VCaP (cell line): ENCODE results near the gene CC2D2B.

Experiments used
- H3K27ac ChIP-seq: fragments of 450-650 bp; 2 replicates; pipeline ENCODE4 v1.5.1; 2017
- TF ChIP-seq, protein P1 (sequence below): fragments of 450-650 bp; conservative IDR thresholded peaks from 2 replicates; pipeline ENCODE4 v1.5.1; 2017; ENCODE audit warnings: mild to moderate bottlenecking, moderate library complexity

CC2D2B gene

GRCh38 chr10:96013956-96014355, 106.2 kb downstream of the CC2D2B start:
- H3K27ac ChIP-seq: no peak overlapping the region
- TF ChIP-seq, protein P1, sequence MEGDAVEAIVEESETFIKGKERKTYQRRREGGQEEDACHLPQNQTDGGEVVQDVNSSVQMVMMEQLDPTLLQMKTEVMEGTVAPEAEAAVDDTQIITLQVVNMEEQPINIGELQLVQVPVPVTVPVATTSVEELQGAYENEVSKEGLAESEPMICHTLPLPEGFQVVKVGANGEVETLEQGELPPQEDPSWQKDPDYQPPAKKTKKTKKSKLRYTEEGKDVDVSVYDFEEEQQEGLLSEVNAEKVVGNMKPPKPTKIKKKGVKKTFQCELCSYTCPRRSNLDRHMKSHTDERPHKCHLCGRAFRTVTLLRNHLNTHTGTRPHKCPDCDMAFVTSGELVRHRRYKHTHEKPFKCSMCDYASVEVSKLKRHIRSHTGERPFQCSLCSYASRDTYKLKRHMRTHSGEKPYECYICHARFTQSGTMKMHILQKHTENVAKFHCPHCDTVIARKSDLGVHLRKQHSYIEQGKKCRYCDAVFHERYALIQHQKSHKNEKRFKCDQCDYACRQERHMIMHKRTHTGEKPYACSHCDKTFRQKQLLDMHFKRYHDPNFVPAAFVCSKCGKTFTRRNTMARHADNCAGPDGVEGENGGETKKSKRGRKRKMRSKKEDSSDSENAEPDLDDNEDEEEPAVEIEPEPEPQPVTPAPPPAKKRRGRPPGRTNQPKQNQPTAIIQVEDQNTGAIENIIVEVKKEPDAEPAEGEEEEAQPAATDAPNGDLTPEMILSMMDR: no peak

DNA sequence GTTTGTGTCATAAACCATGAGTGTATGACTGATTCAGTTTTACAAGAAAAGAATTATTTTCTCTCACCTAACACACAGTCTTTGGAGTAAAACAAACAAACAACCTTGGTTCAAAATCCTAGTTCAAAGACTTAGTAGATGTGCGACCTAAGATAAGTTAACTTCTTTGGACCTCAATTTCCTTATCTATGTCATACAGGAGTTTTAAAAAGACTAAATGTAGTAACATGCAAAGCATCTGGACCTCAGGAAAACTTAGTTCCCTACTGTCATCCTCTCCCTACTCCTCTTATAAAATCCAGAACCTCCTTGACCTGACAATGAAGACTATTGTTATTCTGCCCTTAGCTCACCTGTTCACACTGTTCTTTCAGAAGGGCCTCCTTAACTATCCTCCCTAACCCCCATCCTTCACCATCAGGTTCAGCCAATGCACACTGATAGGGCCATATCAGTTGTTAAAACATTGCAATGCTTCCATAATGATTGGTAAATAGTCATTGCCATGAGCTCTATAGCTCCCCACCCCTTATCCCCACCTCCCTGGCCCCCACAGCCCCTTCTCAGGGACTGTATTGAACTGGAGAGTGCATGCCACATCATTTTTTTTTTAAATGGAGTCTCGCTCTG, 106.8 kb downstream of the CC2D2B start:
- TF ChIP-seq, protein P1: no peak
- no peak overlapping the region for H3K27ac ChIP-seq

DNA sequence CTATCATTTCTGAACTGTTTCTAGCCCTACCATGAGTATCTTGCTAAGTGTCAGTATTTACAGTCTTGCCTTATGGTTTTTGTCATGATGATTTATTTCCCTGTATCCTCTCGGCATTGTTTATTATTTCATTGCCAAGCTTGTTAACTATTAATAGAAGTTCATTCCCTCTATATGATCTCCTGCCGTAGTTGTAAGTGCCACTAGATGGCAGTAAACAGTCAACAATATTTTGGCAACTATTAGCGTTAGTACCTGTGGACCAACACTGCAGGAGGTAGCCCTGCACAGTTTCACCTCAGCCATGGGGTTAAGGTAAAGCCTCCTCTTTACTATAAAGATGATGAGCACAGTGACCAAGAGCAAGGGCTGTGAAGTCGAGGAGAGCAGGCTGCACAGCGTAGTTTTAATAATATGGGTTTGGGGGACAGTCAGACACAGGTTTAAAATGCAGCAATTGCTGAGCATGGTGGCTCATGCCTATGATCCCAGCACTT, 109.5 kb downstream of the CC2D2B start:
- TF ChIP-seq, protein P1: peak; percentile 85
- no peak overlapping the region for H3K27ac ChIP-seq

DNA sequence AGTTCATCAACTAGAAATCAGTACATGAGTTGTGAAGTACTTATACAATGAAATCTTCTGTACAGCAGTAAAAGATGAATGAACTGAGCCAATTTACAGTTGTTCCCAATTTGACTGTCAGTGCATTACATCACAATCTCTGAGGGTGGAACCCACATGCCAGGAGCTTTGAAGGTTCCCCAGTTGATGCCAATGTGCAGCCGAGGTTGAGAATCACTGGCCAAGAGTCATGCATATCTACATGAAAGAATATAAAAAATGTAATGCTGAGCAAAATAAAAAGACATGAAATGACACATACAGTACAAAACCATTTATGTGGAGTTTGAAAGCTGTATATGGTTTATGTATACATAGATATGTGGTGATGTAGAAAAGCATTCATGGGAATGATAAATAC, 113.6 kb downstream of the CC2D2B start:
- no peak overlapping the region for H3K27ac ChIP-seq
- TF ChIP-seq, protein P1: no peak

DNA sequence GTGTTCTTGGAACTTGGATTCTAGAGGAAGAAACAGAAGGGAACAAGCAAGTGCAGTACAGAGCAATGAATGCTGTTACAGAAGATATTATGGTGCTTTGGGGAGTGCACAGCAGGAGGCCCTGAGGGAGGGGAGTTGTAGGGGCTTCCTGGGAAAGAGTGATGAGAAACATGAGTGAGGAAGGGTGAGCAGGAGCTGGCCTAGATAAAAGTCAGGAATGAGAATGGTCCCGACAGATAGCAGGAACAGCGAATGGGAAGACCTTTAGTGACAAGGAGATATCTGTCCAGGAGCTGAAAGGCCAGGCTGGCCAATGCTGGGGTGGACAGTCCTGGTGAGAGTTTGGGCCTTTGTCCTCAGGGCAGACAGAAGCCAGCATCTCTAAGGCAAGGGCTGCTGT, 115.0 kb downstream of the CC2D2B start:
- TF ChIP-seq, protein P1: no peak

DNA sequence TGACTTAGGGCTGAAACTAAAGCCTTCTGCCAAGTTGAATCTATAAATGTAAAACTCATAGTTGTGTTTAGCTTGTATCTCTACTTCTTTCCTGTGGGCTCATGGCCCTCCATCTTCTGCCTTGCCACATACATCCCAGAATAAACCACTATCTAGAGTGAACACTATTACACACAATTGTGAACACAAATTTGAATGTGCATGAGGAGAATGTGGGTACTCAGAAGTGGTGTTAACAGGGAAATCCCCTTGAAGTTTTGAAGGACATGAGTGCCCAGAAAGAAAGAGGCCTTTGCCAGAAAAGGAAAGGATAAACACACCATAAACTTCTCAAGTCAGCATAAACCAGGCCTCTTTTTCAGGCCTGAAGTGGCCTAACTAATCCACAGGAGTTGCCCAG, 115.4 kb downstream of the CC2D2B start:
- no peak overlapping the region for H3K27ac ChIP-seq
- TF ChIP-seq, protein P1: no peak

More for the DNA sequence above, 115.0 kb downstream of the CC2D2B start:
- H3K27ac ChIP-seq: no peak overlapping the region

DNA sequence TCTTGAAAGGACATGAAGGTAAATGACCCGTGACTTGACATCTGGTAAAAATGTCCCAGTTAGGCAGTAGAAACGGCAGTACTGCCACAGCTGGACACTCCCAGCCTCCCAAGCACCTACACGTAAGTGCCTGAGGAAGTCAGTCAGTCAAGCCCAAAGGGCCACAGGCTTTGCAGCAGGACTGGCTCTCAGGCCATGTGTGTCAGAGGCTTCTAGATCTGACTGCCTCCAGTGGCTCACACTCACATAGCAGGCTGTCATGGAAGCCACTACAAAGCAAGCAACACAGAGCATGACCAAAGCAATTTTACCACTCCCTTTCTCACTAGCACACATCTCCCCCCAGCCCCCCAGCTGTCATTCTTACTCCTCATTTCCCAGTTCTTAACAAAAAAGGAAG, 117.8 kb downstream of the CC2D2B start:
- TF ChIP-seq, protein P1: peak; percentile 35; the same call in 1 of the 2 replicates

More for the DNA sequence above, 117.8 kb downstream of the CC2D2B start:
- H3K27ac ChIP-seq: no peak overlapping the region
